ENCODE data around the gene CACTIN.
A peak's percentile ranks its signal among the peaks of the same experiment; 100 is the strongest.

CACTIN gene

DNA sequence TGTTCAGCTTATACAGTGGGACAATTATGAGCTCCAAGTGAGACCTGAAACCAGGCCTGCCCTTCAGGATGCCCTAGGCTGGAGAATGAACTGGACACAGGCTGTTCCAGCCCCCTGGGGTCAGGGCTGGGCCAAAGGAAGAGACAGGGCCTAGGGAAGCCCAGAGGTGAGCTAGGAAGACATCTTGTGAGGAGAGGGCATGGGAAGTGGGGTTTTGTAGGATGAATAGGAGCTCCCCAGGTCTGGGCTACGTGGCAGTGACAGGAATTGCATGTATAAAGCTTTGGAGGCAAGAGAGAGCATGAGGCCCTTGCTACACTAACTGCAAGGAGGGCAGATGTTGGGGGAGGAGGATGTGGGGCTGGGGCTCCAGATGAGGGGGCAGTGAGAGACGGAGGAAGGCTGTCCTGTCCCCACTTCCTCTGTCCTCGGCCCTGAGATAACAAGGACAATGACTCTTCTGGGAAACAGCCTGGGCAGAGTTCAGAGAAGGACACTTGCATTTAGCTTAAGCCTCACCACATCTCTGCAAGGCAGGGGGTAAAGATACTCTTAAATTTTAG lies 18.4 kb downstream of the CACTIN start:
- no peak for DNase-seq

GRCh38 chr19:3607303-3608078 lies 19.1 kb downstream of the CACTIN start:
- no peak for DNase-seq

DNA sequence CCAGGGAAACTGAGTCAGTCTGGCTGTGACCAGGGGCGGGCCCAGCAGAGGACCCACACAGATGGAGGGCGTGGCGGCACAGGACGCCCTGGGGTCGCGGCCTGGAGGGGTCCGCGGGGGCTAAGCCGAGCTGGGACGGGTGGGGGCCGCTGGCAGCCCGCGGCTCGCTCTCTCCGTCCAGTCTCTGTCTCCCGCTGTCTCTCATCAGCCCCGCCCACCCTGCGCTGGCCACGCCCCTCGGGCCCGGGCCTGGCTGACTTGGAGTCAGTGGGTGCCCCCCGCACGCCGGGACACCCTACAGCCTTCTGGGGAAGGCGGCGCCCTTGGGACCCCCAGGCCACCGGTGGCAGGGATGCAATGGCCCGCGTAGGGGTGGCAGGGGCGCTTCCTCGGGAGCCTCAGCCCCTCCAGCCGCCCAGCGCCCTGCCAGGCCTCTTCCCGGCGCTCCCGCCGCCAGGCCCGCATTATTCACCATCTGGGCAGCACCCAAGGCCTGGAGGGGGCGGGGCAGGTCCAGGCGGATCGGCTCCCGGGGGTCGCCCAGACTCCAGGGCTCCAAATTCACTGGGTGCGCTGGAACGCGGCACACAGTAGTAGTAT lies 19.8 kb downstream of the CACTIN start, which contains the start of gene TBXA2R:
TSS of gene TBXA2R (minus strand) at position 186 of the 600 bp plus-strand sequence. CDS start 6,241 bp downstream, outside the sequence.
- DNase-seq, result peak; percentile 59

DNA sequence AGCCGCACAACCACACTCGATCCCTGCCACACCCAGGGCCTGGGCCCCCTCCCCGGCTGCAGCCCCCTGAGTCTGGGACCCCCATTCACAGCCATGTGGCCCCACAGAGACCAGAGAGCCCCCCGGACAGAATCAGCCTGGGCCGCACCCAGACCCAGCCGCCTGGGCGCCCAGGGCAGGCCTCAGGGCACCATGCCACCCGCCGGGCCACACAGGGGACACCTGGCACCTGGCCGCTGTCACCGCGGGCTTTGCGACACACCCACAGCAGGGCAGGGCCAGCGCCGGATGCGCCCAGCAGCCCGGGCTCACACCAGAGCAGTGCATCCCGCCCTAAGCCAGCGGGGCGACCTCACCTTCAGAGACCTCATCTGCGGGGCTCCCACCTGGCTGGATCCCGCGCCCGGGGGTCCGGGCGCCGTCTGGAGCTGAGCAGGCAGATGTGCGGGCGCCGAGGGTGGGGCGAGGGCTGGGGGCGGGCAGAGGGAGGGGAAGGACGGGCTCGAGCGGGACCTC lies 20.4 kb downstream of the CACTIN start:
- DNase-seq, result no peak

GRCh38 chr19:3605770-3606169 lies 20.8 kb downstream of the CACTIN start:
- DNase-seq, result no peak

- DNase-seq, result no peak
These were observed 21.2 kb downstream of the CACTIN start for GRCh38 chr19:3605361-3605760.

GRCh38 chr19:3604987-3605343 lies 21.6 kb downstream of the CACTIN start:
- DNase-seq, result peak; percentile 27

GRCh38 chr19:3604227-3604986 lies 22.2 kb downstream of the CACTIN start:
- DNase-seq, result no peak

GRCh38 chr19:3603121-3603811 lies 23.3 kb downstream of the CACTIN start:
- no peak for DNase-seq

GRCh38 chr19:3601021-3601420 lies 25.6 kb downstream of the CACTIN start:
- no peak for DNase-seq

DNA sequence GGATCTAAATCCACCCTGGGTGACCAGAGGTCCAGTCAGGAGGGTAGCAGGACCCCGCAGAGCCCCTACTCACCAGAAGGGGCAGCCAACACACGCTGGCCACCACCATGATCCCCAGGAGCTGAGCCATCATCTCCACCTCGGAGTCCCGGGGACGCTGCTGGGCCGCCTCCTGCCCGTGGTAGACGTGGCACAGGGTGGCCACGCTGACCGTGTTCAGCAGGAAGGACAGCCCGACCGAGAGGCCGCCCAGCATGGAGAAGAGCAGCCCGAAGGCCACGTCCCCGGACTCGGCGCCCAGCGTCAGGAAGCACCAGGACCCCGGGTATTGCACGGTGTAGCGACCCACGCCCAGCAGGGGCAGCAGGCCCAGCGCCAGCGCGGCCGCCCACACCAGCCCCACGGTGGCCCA lies 26.8 kb downstream of the CACTIN start:
- no peak for DNase-seq

- no peak for DNase-seq
These were observed 31.0 kb downstream of the CACTIN start for GRCh38 chr19:3595521-3596061.

GRCh38 chr19:3593156-3593555 lies 33.4 kb downstream of the CACTIN start:
- no peak for DNase-seq

DNA sequence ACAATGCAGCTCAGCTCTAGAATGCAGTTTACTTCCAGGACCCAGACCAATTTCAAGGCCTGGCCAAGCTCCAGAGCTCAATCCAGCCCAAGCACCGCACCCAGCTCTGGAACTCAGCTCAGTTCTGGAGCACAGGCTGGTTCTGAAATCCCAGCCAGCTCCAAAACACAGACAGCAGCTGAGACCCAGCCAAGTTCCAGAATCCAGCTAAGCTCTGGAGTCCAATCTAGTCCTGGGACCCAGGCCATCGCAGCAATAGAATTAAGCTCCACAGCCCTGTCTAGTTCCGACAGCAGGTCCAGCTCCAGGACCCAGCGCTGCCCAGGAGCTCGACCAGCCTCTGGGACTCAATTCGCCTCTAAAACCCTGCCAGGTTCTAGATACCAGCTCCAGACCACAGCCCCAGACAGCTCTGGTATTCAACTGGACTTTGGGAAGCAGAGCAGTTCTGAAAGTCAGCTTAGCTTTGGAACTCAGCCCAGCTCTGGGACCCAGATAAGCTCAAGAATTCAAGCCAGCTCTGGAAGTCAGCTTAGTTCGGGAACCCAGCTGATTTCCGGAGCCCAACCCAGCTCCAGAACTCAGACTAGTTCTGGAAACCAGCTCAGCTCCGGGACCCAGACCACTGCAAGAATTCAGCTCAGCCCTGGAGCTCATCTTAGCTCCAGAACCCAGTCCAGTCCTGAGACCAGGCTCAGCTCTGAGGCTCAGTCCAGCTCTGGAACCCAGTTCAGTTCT lies 34.5 kb downstream of the CACTIN start:
- no peak for DNase-seq

DNA sequence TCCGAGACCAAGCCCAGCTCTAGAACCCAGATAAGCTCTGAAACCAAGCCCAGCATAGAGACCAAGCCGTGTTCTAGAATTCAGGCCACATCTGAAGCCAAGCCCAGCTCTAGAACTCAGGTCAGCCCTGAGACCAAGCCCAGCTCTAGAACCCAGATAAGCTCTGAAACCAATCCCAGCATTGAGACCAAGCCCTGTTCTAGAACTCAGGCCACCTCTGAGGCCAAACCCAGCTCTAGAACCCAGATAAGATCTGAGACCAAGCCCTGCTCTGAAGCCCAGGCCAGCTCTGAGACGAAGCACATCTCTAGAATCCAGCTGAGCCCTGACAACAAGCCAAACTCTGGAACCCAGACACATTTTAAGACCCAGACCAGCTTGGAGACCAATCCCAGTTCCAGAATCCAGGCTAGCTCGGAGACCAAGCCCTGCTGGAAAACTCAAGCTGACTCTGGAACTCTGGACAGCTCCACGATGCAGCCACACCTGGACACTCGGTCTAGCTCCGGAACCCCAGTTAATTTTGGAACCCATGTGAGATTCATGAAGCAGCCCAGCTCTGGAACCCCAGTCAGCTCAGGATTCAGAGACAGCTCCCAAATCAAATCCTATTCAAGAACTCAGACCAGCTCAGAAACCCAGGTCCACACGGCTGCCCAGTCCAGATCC lies 35.5 kb downstream of the CACTIN start:
- no peak for DNase-seq

DNA sequence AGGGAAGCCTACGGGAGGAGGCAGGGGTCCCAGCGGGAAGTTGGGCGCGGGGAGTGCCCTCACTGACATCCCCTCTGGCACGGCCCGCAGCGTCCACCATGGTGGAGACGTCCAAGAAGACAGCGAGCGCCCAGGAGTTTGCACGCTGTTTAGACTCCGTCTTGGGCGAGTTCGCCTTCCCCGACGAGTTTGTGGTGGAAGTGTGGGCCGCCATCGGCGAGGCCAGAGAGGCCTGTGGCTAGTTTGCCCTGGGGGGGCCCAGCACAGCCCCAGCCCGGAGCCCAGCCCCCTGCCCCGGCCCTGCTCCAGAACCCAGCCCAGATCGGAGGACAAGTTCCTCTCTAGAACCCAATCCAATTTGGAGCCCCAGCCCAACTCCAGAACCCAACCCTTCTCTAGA lies 36.6 kb downstream of the CACTIN start:
- DNase-seq, result no peak

- no peak for DNase-seq
These were observed 37.2 kb downstream of the CACTIN start for GRCh38 chr19:3589439-3589838.

GRCh38 chr19:3586707-3587346 lies 39.8 kb downstream of the CACTIN start:
- DNase-seq, result no peak

DNA sequence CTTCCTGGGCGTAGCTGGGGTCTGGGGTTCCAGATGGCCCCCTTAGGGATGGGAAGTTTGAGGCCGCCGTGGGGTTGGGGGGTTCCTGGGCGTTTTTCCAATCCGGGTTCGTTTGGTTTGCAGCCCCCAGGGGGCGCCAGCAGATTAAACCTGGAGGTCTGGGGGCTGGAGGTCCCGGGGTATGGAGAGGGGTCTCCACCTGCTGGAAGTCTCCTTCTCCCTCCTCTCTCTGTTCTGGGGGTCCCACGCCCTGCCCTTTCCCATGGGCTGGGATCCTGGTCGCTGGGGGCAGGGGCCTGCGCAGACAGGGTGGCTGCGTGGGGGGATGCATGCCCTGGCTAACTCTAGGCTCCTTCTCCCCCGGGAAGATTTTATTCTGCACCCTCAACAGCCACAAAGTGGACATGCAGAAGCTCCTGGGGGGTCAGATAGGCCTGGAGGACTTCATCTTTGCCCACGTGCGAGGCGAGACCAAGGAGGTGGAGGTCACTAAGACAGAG lies 40.4 kb downstream of the CACTIN start:
- peak; percentile 22 for DNase-seq
